Right atrium auricular region (tissue), 2 donors: ENCODE results near the gene ZNF106. TPM values are rescaled to one million over a fixed set of nuclear protein-coding genes. Genes with fewer than 3 reads are reported as not detected.
A peak's percentile ranks its signal among the peaks of the same experiment; 100 is the strongest.

ENCODE experiments used
- DNase-seq: peaks from one replicate; pipeline ENCODE4 v3.0.0-alpha.2; 2019; ENCODE audit warnings: low spot score
- H3K27ac ChIP-seq, 2 donors: fragments of 200-600 bp; sonication (generic); 1 replicate in 1 of 2; 2 replicates in 1 of 2; pipeline ENCODE4 v1.5.1; 2016 to 2019
- H3K27me3 ChIP-seq, 2 donors: fragments of 200-600 bp; sonication (generic); one replicate each; pipeline versions ENCODE4 v1.5.1 to v1.6.0; 2017 to 2019
- H3K36me3 ChIP-seq: fragments of 200-600 bp; sonication (generic); one replicate; pipeline ENCODE4 v1.5.1; 2016
- H3K4me1 ChIP-seq, 2 donors: fragments of 200-600 bp; sonication (generic); one replicate each; pipeline versions ENCODE4 v1.5.1 to v1.6.0; 2017 to 2019
- H3K4me3 ChIP-seq, 2 donors: fragments of 200-600 bp; sonication (generic); 1 replicate in 1 of 2; 2 replicates in 1 of 2; pipeline ENCODE4 v1.5.1; 2017 to 2019; ENCODE audit warnings: mild to moderate bottlenecking in 1 of 2, moderate library complexity in 1 of 2
- H3K9me3 ChIP-seq, 2 donors: fragments of 200-600 bp; sonication (generic); one replicate each; pipeline ENCODE4 v1.5.1; 2019
- total RNA-seq, 2 donors: library from RNA; depleted of rRNA; stranded (reverse); fragments of >200 nt; gene quantifications; one replicate each; pipeline ENCODE4 v1.1.0, GENCODE V29; 2016
- TF ChIP-seq, protein P1 (sequence below), 2 donors: fragments of 200-600 bp; sonication (generic); IDR thresholded peaks; one replicate each; pipeline ENCODE4 v1.5.1; 2019; ENCODE audit warnings: antibody characterized with exemption in 2 of 2

The ZNF106 gene
- total RNA-seq, 2 donors from 2014 or later: 332 to 619 TPM

DNA sequence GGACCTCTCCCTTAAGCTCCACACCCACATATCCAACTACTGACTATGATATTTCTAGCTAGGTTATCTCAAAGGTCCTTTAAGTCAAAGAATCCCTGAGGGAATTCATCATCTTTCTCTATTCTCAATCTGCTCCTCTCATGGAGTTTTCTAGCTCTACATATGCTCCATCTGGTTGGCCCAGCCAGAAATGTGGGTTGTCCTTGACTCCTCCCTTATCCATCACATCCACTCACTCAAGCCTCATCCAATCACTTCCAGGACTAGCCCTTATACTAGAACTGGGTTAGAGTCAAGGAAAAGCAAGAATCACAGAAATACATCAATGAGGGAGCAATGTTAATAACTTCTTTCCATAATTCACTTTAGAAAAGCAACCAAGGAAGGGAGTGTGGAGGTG, 45.4 kb downstream of the ZNF106 start:
- no peak overlapping the region for H3K27ac ChIP-seq
- peaks cover 86% of the 10 kb centered on the region for H3K36me3 ChIP-seq
- no peak overlapping the region for H3K4me3 ChIP-seq
- TF ChIP-seq, protein P1, sequence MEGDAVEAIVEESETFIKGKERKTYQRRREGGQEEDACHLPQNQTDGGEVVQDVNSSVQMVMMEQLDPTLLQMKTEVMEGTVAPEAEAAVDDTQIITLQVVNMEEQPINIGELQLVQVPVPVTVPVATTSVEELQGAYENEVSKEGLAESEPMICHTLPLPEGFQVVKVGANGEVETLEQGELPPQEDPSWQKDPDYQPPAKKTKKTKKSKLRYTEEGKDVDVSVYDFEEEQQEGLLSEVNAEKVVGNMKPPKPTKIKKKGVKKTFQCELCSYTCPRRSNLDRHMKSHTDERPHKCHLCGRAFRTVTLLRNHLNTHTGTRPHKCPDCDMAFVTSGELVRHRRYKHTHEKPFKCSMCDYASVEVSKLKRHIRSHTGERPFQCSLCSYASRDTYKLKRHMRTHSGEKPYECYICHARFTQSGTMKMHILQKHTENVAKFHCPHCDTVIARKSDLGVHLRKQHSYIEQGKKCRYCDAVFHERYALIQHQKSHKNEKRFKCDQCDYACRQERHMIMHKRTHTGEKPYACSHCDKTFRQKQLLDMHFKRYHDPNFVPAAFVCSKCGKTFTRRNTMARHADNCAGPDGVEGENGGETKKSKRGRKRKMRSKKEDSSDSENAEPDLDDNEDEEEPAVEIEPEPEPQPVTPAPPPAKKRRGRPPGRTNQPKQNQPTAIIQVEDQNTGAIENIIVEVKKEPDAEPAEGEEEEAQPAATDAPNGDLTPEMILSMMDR (IDR thresholded peaks at IDR 0.05): no peak
- H3K4me1 ChIP-seq: no peaks in the 10 kb centered on the region
- no peaks in the 10 kb centered on the region for H3K9me3 ChIP-seq
- H3K27me3 ChIP-seq: no peaks in the 10 kb centered on the region
- no peak for DNase-seq

- Histone ChIP-seq H3K36me3 (peaks cover 77% of the 10 kb centered on the region), H3K27ac (no peak overlapping the region)
- DNase-seq: no peak
These were observed 46.4 kb downstream of the ZNF106 start for GRCh38 chr15:42444415-42445063.

DNA sequence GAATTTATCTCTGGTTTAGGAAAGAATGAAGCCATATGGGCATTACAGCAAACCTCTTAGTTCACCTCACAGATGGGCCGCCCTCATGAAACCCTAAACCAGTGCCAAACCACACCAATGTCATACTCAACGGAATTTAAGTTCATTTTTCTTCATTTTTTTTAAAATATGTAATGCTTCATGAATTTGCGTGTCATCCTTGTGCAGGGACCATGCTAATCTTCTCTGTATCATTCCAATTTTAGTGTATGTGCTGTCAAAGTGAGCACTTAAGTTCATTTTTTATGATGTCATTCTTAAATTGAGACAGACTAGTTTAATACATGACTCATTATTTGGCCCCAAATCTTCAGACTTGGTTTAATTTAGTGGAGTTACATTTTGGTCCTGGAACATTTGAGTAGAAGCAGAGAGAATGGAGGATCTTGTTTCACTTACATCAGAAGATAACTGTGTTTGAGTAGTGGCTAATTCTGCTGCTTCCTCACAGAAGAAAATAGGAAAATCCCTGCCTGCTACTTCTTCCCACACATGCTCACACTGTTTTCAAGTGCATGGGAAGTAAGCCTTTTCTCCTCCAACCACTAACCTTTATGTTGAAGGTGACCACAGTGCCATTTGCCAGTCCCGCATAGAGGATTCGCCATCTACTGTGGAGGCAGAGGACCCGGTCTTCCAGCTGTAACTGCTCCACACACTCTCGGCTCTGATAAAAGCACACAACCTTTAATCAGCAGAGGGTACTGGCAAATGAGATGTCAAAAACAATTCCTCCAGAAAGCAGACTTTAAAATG, 63.3 kb downstream of the ZNF106 start:
- DNase-seq: no peak
- H3K4me3 ChIP-seq: no peak overlapping the region
- no peaks in the 10 kb centered on the region for H3K4me1 ChIP-seq
- H3K36me3 ChIP-seq: peaks cover 96% of the 10 kb centered on the region
- H3K27ac ChIP-seq: peak overlapping the region; percentile 44 to 55
- H3K9me3 ChIP-seq: no peaks in the 10 kb centered on the region
- TF ChIP-seq, protein P1 (IDR thresholded peaks at IDR 0.05): no peak
- H3K27me3 ChIP-seq: no peaks in the 10 kb centered on the region

More at GRCh38 chr15:42444415-42445063, 46.4 kb downstream of the ZNF106 start:
- H3K9me3 ChIP-seq: no peaks in the 10 kb centered on the region
- no peak overlapping the region for H3K4me3 ChIP-seq
- H3K4me1 ChIP-seq: no peaks in the 10 kb centered on the region
- H3K27me3 ChIP-seq: no peaks in the 10 kb centered on the region
- TF ChIP-seq, protein P1 (IDR thresholded peaks at IDR 0.05): no peak

- H3K27ac ChIP-seq: peak overlapping the region in 1 of 2 donors; percentile 40
- DNase-seq: no peak
- H3K4me3 ChIP-seq: no peak overlapping the region
- H3K27me3 ChIP-seq: no peaks in the 10 kb centered on the region
- peaks cover 99% of the 10 kb centered on the region for H3K36me3 ChIP-seq
- TF ChIP-seq, protein P1 (IDR thresholded peaks at IDR 0.05): no peak
- H3K9me3 ChIP-seq: no peaks in the 10 kb centered on the region
- no peaks in the 10 kb centered on the region for H3K4me1 ChIP-seq
These were observed 69.6 kb downstream of the ZNF106 start for GRCh38 chr15:42421376-42421775.

DNA sequence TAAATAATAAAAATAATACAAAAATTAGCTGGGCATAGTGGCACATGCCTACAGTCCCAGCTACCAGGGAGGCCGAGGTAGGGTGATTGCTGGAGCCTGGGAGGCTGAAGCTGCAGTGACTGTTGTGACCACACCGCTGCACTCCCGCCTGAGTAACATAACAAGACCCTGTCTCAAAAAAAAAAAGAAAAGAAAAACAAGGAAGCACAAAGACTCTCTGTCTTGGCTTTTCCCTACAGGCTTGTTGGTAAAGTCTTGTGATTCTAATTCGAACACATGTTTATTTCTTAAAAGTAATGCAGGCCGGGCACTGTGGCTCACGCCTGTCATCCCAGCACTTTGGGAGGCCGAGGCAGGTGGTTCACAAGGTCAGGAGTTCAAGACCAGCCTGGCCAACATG, 71.6 kb downstream of the ZNF106 start:
- H3K27ac ChIP-seq: no peak overlapping the region
- H3K4me3 ChIP-seq: no peak overlapping the region
- peaks cover 99% of the 10 kb centered on the region for H3K36me3 ChIP-seq
- TF ChIP-seq, protein P1 (IDR thresholded peaks at IDR 0.05): no peak
- no peaks in the 10 kb centered on the region for H3K9me3 ChIP-seq
- no peaks in the 10 kb centered on the region for H3K4me1 ChIP-seq
- DNase-seq: no peak
- no peaks in the 10 kb centered on the region for H3K27me3 ChIP-seq
